Nucleus accumbens (tissue), 56 donors: ENCODE measurements around the gene POFUT2.
A peak's percentile ranks its signal among the peaks of the same experiment; 100 is the strongest.

ENCODE experiments used
- DNase-seq, 56 donors: peaks; one replicate each; lab custom pipeline; 2025; lab: John Stamatoyannopoulos, UW

Gene POFUT2

GRCh38 chr21:45254460-45254930, 33.2 kb downstream of the POFUT2 start:
- DNase-seq, result no peak

- no peak for DNase-seq
Observed at GRCh38 chr21:45253633-45254459, 33.8 kb downstream of the POFUT2 start.

- DNase-seq, result no peak
Observed at GRCh38 chr21:45253180-45253579, 34.5 kb downstream of the POFUT2 start.

- no peak for DNase-seq
Observed at GRCh38 chr21:45252448-45252925, 35.2 kb downstream of the POFUT2 start.

GRCh38 chr21:45251635-45252447, 35.9 kb downstream of the POFUT2 start:
- DNase-seq, result no peak

GRCh38 chr21:45250914-45251634, 36.6 kb downstream of the POFUT2 start:
- no peak for DNase-seq

- DNase-seq, result no peak
Observed at GRCh38 chr21:45250272-45250671, 37.4 kb downstream of the POFUT2 start.

GRCh38 chr21:45249626-45250025, 38.1 kb downstream of the POFUT2 start:
- no peak for DNase-seq

GRCh38 chr21:45248893-45249381, 38.8 kb downstream of the POFUT2 start:
- DNase-seq, result peak in 9 of 56 donors; percentile 16 to 34 (median 23)

GRCh38 chr21:45248301-45248892, 39.3 kb downstream of the POFUT2 start:
- DNase-seq, result no peak

- DNase-seq, result no peak
Observed at GRCh38 chr21:45246386-45247320, 41.0 kb downstream of the POFUT2 start.

- DNase-seq, result no peak
Observed at GRCh38 chr21:45244799-45245340, 42.8 kb downstream of the POFUT2 start.

GRCh38 chr21:45243603-45244002, 44.1 kb downstream of the POFUT2 start:
- no peak for DNase-seq

- no peak for DNase-seq
Observed at GRCh38 chr21:45241357-45241756, 46.3 kb downstream of the POFUT2 start.

- DNase-seq, result no peak
Observed at GRCh38 chr21:45237401-45237800, 50.3 kb downstream of the POFUT2 start.

GRCh38 chr21:45236481-45236880, 51.2 kb downstream of the POFUT2 start:
- DNase-seq, result no peak

- no peak for DNase-seq
Observed at GRCh38 chr21:45235488-45235887, 52.2 kb downstream of the POFUT2 start.

GRCh38 chr21:45234965-45235364, 52.7 kb downstream of the POFUT2 start:
- DNase-seq, result no peak

GRCh38 chr21:45234127-45234526, 53.6 kb downstream of the POFUT2 start:
- DNase-seq, result no peak
